Right renal pelvis (tissue), 4 donors: ENCODE data around the gene CREBBP. TPM values are rescaled to one million over a fixed set of nuclear protein-coding genes. Genes with fewer than 3 reads are reported as not detected.

ENCODE experiments used
- DNase-seq, 4 donors: peaks; one replicate each; pipeline ENCODE4 v3.0.0-alpha.2; 2013; ENCODE audit warnings: low read depth in 4 of 4, low spot score in 3 of 4, missing footprints in 1 of 4
- polyA plus RNA-seq, 4 donors: library from polyadenylated mRNA; unstranded; fragments of 120-200 nt; gene quantifications; one replicate each; pipeline ENCODE4 v1.2.1, GENCODE V29; 2013; ENCODE audit not compliant: insufficient read length in 4 of 4

The CREBBP gene
- polyA plus RNA-seq, 4 donors, result 64.6 to 84.7 (median 72.8) TPM

GRCh38 chr16:3690980-3691720 lies 189.4 kb downstream of the CREBBP start:
- DNase-seq, result no peak

GRCh38 chr16:3690470-3690928 lies 190.0 kb downstream of the CREBBP start:
- DNase-seq, result peak; percentile 68 to 81 (median 75)

- DNase-seq, result no peak
Observed at GRCh38 chr16:3689731-3690130, 190.8 kb downstream of the CREBBP start.

- no peak for DNase-seq
Observed at GRCh38 chr16:3687792-3688191, 192.7 kb downstream of the CREBBP start.

GRCh38 chr16:3687021-3687420 lies 193.5 kb downstream of the CREBBP start:
- DNase-seq, result no peak

- DNase-seq, result no peak
Observed at GRCh38 chr16:3681206-3681605, 199.3 kb downstream of the CREBBP start.

GRCh38 chr16:3677994-3678393 lies 202.5 kb downstream of the CREBBP start:
- no peak for DNase-seq

GRCh38 chr16:3675601-3676130 lies 204.8 kb downstream of the CREBBP start:
- DNase-seq, result no peak

Other genes starting within 250 kb of the CREBBP start
- 10 to 100 TPM; 24.9 to 32.5 (median 30.7) TPM for gene DNASE1, start 226.0 kb downstream of the CREBBP start, polyA plus RNA-seq
- gene TRAP1, start 163.2 kb downstream of the CREBBP start, polyA plus RNA-seq, result 100 to 1,000 TPM in 2 of 4 donors, 10 to 100 TPM in 2; 92.8 to 114 (median 101) TPM
- gene ADCY9, start 235.7 kb upstream of the CREBBP start, polyA plus RNA-seq, result 10 to 100 TPM in 1 of 4 donors, 1 to 10 TPM in 3; 7.9 to 10.4 (median 9.7) TPM